ENCODE measurements around the gene LAMA2.

The LAMA2 gene

DNA sequence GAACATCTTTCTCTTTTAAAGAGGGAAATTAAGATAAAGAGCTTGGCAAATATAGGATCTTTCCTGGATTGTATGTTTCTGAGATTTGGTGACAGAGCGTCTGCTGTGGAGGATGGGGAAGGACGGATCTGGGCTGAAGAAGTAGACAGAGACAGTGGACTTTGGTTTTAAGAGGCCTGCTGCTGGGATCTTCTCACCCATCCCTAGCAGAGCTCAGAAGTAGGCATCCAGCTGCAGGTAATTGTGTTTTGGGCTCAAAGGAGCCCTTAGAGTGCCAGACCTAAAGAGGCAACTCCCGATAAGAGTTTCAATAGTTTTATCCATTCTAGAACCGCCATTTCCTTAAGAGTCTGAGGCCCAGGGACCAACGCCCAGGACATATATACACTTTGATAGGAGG, 20.8 kb downstream of the LAMA2 start:
- no peak for DNase-seq

- no peak for DNase-seq
These were observed 31.1 kb downstream of the LAMA2 start for GRCh38 chr6:128914051-128914450.

DNA sequence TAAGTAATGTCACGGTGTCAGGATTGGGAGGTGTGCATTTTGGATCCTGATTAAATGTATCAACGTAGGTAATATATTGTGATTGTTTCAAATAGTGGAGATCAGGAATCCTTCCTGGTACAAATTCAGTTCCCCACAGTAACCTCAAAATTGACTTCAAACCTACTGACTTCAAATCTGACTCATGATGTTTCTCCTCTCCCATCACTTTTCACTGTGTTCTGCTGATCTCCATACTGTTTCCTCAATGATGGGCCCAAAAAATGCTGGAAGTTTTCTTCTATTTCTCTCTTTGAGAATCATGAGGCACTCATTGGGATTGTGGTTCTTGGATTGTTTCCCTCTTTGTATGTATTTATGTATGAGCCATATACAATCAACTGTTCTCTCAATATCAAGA, 35.9 kb downstream of the LAMA2 start:
- DNase-seq: no peak

DNA sequence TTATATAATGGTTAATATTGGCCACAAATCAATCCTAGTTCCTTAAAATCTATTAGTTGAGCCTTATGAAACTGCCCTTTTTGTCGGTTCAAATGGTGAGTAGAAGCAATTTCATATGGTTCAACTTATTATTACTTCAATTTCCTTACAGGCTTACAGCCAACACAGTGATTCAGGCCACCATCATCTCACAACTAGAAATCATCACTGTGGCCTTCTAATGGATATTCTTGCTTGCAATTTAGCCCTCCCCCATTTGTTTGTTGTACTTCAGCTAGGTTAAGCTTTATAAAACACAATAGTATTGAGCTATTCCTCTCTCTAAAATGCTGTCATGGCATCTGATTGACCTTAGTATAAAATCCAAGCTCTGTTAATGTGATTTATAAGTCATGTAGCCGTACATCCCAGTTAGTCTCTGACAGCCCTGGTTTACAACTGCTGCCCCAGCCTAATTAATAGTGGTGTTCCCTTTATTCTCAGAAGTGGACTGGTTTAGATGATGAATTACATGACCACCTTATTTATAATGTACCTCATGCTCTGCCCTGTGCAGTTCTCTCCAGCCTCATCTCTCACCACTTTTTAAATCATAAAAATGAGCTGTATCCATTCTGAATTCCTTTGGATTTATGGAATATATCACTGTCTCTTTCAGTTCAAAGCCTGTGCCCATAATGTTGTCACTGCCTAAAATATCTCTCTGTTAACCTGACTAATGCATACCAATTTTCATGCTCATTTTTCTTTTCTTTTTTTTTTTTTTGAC, 36.7 kb downstream of the LAMA2 start:
- DNase-seq: no peak

DNA sequence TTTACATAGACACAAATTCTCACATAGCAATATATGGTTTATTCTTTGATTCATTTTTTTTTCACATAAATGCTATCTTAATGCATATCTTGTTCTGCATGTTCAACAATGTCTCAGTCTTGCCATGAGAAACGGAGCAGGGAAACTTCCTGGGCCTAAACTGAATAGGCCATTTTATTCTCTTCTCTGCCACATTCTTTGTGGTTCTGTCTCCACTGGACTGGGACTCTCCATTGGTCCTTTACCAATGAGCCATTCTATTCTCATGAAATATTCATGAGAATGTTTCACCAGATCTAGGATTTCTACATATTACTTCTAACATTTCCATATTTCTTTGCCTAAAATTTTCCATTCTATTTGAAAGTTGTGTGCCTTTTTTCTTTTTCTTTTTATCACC, 42.8 kb downstream of the LAMA2 start:
- no peak for DNase-seq

DNA sequence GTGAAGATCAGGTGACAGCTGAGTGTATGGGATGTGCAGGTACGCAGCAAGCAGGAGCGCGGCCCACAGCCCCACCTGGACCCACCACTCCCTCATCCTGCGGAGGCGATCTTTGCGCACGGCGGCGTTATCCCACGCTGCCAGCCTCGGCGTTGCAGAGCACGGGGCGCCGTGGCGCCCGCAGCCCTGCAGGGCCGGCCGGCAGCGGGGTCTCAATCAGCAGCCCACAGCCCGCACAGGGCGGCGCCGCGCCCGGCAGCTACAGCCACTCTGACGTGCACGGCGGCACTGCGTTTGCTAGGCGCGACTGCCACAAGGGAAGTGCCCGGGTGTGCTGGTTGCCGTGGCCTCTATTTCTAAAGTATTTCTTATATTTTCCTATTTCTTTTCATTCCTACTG, 46.9 kb downstream of the LAMA2 start:
- no peak for DNase-seq

- DNase-seq: no peak
These were observed 47.4 kb downstream of the LAMA2 start for GRCh38 chr6:128930321-128930720.

- DNase-seq: no peak
These were observed 49.1 kb downstream of the LAMA2 start for GRCh38 chr6:128932061-128932460.

DNA sequence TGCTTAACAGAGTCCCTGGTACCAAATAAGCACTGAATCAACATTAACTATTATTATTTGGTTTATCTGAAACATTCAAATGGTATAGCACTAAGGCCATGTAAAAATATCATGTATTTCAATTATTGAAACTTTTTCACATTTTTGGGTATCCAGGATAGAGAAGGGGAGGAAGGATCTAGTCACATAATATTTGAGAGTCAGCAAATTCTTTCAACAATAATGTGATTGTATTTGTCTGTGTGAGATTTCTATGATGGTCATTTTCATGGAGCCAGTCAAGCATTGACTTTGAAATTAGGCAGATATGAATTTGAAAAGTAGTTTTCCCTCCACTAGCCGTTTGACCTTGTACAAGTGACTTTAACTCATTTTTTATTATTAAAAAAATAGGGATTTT, 67.9 kb downstream of the LAMA2 start:
- DNase-seq: no peak

GRCh38 chr6:128952902-128953301, 70.0 kb downstream of the LAMA2 start:
- no peak for DNase-seq

DNA sequence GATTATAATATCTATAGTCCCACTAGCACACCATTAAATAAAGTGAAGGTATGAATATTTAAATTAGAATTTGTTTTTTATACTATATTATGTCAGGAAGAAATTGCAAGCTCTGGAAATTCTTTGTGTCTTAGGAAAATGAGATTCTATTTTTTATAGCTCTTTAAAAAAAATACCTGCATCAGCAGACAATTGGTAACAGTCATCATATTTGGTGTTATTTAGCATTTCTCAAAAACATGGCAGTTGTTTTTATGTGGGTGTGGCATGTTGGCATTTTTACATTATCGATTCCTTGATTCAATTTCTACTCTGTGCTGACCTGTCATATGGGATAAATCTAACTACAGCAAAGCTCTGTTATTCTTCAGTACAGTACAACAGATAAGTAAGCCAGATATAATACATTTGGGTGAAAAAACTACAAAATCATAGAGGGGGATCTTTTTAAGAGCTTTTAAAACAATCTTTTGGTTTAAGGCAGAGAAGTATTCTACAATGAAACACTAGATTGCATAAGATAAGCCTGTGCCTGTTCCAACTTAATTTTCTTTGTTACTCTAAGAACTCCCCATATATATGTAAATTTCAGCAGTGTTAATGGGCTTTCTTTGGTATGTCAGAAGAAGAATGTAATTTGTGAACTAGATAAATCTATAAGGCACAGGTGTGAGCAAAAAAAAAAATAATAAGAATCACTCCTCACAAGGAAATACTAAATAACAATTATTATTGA, 71.5 kb downstream of the LAMA2 start:
- no peak for DNase-seq

GRCh38 chr6:128963561-128963960, 80.6 kb downstream of the LAMA2 start:
- DNase-seq: no peak

DNA sequence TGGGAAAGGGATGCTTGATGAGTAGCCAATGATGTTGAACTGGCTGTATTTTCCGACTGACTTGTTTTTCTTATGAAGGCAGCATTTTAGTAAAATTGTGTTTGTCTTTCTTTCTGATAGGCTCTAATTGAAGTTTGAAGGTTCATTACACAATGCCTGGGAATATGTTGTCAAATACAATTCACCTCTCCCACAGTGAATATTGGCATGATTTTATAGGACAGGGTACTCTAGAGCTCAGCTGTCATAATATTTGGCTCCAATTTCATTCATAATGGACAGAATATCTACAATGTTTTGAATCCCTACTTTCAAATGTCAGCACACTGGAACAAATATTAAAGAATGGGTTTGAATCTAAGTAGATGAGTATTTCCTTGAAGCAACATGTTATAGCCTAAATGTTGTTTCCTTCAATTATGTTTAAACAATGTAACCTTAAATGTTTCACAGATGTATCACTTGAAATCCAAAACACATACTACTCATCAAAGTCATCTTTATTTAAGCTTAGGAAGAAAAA, 81.4 kb downstream of the LAMA2 start:
- peak; percentile 18 for DNase-seq

DNA sequence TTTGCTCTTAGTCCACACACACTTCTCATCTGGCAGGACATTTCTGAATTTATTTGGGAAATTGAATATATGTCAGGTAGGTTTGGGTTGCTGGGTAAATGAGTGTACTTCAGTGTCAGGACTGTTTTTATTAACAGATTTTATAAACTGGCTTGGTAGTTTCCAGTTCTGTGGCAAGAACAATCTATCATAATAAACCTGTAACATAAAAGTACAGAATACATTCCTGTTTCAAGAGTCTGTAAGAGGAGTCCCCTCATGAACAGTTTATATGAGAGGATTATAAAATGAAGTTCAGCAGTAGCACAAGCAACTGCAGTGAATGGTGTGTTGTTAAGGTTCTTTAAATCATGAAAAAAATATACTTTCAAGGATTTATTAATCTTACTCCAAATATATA, 81.8 kb downstream of the LAMA2 start:
- no peak for DNase-seq

GRCh38 chr6:128966934-128967333, 84.0 kb downstream of the LAMA2 start:
- no peak for DNase-seq

- DNase-seq: no peak
These were observed 96.1 kb downstream of the LAMA2 start for GRCh38 chr6:128979071-128979470.

DNA sequence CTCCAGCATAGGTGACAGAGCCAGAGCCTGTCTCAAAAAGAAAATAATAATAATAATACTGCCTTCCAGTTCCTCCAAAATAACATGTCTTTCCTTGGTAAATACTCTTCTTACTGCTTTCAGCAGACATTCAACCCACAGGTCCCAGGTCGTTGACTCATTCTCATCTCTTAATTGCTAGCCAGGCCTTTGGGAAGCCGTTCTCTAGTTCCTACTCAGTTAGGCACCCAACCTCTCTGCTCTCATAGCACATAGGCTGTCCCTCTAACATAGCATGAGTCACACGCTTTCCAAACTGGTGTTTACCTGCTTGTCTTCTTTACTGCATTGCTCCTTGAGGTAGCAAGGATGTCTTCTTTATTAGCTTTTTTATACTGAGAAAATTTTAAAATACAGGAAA, 98.8 kb downstream of the LAMA2 start:
- DNase-seq: no peak

- DNase-seq: no peak
These were observed 107.4 kb downstream of the LAMA2 start for GRCh38 chr6:128990360-128990759.

DNA sequence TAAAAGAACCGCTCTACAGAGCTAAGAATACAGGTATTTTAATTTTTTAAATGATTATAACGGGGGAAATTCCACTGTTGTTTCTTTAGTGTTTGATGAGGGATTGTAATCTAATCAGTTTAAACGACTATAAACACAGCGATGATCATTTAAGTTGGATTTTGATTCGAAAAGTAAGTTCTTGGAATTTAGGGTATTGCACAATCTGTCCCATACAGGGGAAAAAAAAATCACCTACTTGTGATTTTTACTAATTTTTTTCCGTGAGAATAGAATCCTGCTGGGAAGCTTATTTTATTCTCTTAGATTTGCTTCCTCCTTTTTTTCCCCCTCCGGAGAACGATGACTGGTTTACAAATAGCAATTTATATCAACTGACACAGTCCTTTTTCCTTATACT, 108.0 kb downstream of the LAMA2 start:
- no peak for DNase-seq

GRCh38 chr6:128993166-128993565, 110.2 kb downstream of the LAMA2 start:
- DNase-seq: no peak

- DNase-seq: no peak
These were observed 114.9 kb downstream of the LAMA2 start for GRCh38 chr6:128997880-128998279.

GRCh38 chr6:129006724-129007514, 124.0 kb downstream of the LAMA2 start:
- no peak for DNase-seq

- DNase-seq: no peak
These were observed 124.9 kb downstream of the LAMA2 start for GRCh38 chr6:129007701-129008373.

Data from NCI-H146 (cell line).